Neural progenitor cell (in vitro differentiated cells): ENCODE results near the gene CEP44.

Source experiments
- EZH2 ChIP-seq: fragments of 200-600 bp; sonication (generic); IDR thresholded peaks from 2 replicates; pipeline ENCODE4 v1.6.1; 2017; ENCODE audit warnings: antibody characterized with exemption, mild to moderate bottlenecking, moderate library complexity
- EZH2phosphoT487 ChIP-seq: fragments of 200-600 bp; sonication (generic); IDR thresholded peaks from 2 replicates; pipeline ENCODE4 v1.6.1; 2017; ENCODE audit warnings: antibody characterized with exemption
- TF ChIP-seq, protein P1 (sequence below): fragments of 200-600 bp; sonication (generic); IDR thresholded peaks from 2 replicates; pipeline ENCODE4 v1.5.1; 2017; ENCODE audit warnings: antibody characterized with exemption, mild to moderate bottlenecking

DNA sequence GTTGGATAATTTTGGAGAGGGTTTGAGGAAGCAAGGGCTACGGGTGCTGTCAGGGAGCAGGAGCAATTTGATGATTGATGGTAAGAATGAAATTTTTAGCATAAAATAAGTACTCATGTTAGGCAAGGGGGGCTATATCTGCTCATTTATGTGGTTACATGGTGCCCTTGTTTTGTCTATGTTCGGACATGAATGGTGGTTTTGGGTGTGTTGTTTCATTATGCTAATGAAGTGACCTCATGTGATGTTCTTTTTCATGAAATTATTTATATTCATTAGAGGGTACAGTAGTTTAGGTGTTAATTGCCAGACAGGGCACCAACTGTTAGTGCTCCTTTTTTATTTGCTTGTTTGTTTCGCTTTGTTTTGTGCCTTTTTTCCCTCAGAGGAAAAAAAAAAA, 29.3 kb downstream of the CEP44 start:
- TF ChIP-seq, protein P1, sequence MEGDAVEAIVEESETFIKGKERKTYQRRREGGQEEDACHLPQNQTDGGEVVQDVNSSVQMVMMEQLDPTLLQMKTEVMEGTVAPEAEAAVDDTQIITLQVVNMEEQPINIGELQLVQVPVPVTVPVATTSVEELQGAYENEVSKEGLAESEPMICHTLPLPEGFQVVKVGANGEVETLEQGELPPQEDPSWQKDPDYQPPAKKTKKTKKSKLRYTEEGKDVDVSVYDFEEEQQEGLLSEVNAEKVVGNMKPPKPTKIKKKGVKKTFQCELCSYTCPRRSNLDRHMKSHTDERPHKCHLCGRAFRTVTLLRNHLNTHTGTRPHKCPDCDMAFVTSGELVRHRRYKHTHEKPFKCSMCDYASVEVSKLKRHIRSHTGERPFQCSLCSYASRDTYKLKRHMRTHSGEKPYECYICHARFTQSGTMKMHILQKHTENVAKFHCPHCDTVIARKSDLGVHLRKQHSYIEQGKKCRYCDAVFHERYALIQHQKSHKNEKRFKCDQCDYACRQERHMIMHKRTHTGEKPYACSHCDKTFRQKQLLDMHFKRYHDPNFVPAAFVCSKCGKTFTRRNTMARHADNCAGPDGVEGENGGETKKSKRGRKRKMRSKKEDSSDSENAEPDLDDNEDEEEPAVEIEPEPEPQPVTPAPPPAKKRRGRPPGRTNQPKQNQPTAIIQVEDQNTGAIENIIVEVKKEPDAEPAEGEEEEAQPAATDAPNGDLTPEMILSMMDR: no peak
- no peak for TF ChIP-seq EZH2
- no peak for TF ChIP-seq EZH2phosphoT487
